Head of caudate nucleus (tissue), 42 donors: ENCODE results near the gene SYT12.
"Not testable (repeated sequence)": the region's sequence is repeated elsewhere in the genome, so short reads cannot be mapped to it uniquely, and the experiment has no call there.

ENCODE experiments used
- DNase-seq, 42 donors: peaks; one replicate each; pipeline versions ENCODE4 v3.0.0 to v3.0.0-alpha.2; 2020 to 2021; ENCODE audit warnings: mixed read lengths in 7 of 42
- intact Hi-C: fragments of 100-400 bp; cut with DNase I; formaldehyde crosslinking; loops from one replicate; pipeline ENCODE4 v1.15.0; 2022

SYT12 gene

DNA sequence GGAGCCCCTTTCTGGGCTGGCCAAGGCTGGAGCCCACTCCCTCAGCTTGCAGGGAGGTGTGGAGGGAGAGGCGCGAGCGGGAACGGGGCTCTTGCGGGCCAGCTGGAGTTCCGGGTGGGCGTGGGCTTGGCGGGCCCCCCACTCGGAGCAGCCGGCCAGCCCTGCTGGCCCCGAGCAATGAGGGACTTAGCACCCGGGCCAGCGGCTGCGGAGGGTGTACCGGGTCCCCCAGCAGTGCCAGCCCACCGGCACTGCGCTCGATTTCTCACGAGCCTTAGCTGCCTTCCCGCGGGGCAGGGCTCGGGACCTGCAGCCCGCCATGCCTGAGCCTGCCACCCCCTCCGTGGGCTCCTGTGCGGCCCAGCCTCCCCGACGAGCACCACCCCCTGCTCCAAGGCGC lies 34.2 kb upstream of the SYT12 start:
- DNase-seq, intact Hi-C loops: not testable (repeated sequence)

DNA sequence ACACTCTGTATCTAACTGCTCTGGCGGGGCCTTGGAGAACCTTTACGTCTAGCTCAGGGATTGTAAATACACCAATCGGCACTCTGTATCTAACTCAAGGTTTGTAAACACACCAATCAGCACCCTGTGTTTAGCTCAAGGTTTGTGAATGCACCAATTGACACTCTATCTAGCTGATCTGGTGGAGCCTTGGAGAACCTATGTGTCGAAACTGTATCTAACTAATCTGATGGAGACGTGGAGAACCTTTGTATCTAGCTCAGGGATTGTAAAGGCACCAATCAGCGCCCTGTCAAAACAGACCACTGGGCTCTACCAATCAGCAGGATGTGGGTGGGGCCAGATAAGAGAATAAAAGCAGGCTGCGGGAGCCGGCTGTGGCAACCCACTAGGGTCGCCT lies 33.6 kb upstream of the SYT12 start:
- DNase-seq, intact Hi-C loops: not testable (repeated sequence)

DNA sequence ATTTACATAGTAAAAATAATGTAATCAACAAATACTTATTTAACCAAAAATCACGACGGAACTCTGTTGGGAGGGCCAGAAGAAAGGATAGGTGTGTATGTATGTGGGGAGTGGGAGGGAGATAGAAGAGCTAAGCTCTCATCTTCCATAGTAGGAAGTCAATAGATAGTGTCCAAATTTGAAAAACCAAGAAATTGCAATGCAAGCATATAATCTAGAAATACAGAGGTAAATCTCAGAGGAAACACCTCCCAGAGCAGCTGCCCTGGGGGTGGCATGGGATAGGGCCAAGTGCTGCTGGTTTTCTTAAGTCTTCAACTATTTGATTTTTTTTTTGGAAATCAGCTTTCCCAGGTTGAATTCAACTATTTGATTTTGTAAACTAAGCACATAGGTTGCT lies 30.9 kb upstream of the SYT12 start:
- intact Hi-C loops: no loop called here
- DNase-seq: no peak

DNA sequence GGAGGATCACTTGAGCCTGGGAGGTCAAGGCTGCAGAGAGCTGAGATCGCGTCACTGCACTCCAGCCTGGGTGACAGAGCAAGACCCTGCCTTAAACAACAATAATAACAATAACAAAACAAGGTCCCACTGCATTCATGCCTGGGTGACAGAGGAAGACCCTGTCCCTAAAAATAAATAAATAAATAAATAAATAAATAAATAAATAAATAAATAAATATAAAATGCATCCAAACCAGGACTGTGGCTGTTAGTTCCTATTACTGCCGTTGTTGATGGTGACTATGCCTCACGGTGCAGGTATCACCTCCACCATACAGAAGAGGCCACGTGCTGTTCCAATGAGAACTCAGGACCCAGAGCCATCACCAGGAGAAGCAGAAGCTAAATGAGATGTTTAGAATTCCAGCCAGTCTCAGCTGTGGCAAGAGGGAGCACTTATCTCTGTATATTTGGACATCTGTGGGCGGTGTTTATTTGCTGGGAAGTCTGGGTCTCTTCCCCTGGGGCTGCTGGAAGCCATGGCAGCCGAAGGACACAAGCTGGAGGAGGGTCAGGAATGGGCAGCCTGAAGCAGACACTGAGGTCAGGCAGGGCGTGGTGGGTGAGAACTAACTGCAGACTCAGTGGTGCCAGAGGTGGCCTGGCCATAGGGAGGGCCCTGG lies 26.2 kb upstream of the SYT12 start:
- intact Hi-C loops: no loop called here
- no peak for DNase-seq

DNA sequence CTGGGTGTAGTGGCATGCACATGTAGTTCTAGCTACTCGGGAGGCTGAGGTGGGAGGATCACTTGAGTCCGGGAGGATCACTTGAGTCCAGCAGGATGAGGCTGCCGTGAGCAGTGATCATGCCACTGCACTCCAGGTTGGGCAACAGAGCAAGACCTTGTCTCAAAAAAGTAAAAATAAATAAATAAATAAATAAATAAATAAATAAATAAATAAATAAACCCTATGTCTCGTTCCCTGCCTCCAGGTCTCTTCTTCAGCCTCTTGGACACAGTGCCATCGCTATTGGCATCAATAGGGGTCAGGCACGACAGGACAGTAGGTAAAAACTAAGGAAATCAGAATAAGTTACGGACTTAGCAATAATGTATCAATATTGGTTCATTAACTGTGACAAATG lies 23.4 kb upstream of the SYT12 start:
- no peak for DNase-seq
- intact Hi-C loops: no loop called here

DNA sequence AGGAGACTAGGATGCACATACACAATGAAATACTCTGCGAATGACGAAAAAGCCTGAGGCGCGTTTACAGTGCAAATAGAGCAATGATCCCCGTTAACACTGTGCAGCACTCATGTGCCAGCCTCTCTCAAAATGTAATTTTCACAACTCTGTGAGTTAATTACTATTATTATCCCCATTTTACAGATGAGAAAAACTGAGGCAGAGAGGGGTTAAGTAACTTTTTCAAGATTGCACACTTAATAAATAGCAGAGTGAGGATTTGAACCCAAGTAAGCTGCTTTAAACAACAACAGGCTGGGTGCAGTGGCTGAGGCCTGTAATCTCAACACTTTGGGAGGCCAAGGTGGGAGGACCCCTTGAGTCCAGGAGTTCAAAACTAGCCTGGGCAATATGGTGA lies 21.6 kb upstream of the SYT12 start:
- no peak for DNase-seq
- intact Hi-C loops: no loop called here

DNA sequence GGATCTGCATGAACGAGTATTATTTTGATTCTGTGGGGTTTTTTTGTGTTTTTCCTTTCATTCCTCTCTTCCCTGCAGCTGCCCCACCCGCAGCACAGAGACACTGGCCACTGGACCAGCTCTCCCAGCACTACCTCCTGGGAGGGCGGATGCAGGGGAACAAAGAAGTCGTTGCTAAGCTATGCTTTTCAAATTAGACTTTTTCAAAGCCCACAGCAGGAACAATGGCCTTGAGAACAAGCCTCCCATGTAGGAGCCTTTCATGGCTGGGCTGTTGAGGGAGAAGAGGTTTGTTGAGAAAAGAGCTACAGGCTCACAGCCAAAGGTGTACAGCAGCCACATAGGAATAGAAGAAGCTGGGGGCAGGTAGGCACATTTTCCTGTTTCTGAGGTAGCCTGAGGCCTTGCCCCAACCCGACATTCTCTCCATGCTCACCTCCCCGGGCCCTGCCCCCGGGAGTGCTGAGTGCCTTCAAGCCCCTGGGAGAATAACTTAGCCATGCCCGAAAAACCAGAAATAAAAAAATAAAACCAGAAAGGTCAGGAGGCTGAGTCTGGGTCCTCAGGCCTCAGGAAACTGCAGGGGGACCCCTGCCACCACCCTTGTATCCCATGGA lies 20.5 kb upstream of the SYT12 start:
- intact Hi-C loops: no loop called here

DNA sequence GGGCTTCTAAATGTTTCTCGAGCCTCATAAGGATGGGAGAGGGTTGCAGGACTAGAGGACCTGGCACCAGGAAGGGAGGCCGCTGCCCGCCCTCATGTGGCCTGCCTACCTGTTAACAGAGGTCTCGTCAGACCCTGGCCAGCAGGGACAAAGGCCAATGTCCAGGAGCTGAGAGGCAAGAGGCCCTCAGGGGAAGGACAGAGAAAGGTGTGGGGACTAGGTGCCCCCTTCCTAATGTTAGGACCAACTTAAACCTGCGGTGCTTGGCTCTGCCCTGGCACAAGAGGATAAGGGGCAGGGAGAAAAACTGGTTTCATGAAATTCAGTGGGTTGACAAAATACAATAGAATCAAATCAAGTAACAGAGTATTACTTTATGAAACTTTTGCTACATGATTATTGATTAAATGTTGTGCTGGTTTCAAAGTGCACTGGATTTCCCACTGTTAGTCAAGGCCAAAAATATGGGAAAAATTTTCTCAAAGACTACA lies 20.0 kb upstream of the SYT12 start:
- intact Hi-C loops: no loop called here
- no peak for DNase-seq

More for the DNA sequence above, 20.5 kb upstream of the SYT12 start:
- DNase-seq: no peak

DNA sequence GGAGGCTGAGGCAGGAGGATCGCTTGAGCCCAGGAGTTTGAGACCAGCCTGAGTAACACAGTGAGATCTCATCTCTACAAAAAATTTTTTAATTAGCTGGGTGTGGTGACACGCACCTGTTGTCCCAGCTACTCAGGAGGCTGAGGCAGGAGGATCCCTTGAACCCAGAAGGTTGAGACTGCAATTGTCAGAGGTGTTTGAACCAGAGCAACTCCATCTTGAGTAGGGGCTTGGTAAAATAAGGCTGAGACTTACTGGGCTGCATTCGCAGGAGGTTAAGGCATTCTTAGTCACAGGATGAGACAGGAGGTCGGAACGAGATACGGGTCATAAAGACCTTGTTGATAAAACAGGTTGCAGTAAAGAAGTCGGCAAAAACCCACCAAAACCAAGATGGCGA lies 17.7 kb upstream of the SYT12 start:
- DNase-seq, intact Hi-C loops: not testable (repeated sequence)

DNA sequence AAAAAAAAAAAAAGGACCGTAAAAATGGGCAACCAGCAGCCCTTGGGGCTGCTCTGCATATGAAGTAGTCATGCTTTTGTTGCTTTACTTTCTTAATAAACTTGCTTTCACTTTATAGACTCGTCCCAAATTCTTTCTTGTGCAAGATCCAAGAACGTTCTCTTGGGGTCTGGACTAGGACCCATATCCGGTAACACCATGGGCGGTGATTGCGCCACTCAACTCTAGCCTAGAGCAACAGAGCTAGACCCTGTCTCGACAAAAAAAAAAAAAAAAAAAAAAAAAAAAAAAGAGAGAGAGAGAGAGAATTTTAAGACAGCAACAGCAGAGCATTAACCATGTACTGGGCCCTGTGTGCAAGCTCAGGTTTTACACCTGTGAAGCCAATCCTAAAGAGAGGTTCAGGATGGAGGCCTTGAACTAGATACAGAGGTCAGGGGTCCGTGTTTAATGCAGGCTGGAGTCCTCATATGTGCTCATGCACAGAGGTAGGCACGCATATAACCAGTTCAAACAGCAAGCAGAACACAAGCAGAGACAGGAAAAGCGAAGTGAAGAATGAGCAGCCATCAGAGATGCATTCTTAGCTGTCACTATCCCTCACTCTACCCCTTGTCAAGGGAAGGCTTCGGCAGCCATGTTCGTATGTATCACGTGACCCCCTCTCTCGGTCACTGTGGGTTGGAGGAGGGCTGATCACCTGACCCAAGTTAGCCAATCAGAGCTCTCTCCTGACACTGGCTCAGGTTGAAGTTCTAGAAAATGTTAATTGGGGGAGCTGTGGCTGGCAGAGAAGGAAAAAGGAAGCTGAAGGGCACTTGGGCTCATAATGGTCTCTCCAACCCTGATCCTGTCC lies 16.7 kb upstream of the SYT12 start:
- peak; percentile 9 to 88 (median 64) for DNase-seq
- intact Hi-C loops: no loop called here

DNA sequence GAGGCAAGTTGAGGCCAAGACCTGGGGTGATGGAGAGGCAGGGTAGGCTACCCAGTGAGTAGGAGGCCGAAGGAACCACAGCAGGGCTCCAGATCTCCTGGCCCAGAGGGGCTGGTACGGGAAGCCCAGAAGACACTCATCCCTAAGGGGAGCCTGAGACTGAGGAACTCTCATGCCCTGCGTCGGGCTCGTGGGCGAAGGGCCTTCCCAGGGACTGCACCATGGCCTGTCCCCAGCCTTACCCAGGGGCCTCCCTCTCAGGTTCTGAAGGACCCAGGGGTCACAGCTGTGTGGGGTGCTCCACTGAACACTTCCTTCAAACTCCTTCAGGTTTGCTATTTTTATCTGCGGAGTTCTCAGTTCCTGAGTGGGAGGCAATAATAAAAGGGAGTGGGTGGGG lies 15.8 kb upstream of the SYT12 start:
- intact Hi-C loops: no loop called here
- no peak for DNase-seq

DNA sequence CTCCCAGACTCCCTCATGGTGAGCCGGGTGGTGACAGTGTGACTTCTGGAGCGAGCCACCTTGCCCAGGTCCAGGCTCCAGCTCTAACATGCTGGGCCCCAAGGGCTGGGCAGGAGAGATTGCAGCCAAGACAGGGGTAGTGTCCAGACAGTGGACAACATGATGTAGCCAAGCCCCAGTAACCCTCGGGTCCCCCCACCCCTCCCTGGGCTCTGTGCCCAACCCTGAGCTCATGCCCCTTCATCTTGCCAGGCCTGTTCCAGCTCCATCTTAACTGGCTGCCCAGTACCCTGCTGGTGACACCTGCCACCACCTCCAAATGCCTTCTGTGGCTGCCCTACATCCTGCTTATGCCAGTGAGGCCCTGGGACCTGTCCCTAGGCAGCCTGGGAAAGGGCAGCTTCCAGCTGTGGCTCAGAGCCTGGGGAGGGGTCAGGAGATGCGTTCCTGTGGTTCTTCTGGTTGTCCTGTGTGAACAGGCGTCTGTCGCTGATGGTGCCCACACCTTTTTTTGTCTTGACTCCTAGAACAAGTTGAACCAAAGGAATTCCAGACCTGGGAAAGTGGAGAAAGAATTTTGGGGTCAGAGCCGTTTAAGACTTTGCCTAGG lies 12.5 kb upstream of the SYT12 start:
- intact Hi-C loops: no loop called here

DNA sequence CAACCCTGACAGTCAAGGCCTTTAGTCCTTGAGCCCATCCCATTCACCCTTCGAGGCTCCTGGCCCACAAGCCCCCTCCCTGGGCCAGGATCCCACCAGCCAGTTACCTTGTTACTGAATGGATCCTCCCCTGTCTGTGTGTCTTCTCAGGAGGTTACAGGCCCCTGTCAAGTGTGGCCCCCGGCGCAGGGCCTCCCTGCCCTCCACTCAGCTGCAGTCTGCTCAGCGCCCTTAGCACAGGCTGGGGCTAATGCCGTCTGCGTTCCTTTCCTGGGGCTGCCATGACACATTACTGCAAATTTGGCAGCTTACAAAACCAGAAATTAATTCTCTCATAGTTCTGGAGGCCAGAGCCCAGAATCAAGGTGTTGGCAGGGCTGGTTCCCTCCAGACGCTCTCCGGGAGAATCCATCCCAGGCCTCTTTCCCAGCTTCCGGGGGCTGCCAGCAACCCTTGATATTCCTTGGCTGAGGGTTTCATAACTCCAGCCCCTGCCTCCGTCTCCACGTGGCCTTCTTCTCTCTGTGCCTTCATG lies 9.4 kb upstream of the SYT12 start:
- intact Hi-C loops: no loop called here
- no peak for DNase-seq

More for the DNA sequence above, 12.5 kb upstream of the SYT12 start:
- no peak for DNase-seq

DNA sequence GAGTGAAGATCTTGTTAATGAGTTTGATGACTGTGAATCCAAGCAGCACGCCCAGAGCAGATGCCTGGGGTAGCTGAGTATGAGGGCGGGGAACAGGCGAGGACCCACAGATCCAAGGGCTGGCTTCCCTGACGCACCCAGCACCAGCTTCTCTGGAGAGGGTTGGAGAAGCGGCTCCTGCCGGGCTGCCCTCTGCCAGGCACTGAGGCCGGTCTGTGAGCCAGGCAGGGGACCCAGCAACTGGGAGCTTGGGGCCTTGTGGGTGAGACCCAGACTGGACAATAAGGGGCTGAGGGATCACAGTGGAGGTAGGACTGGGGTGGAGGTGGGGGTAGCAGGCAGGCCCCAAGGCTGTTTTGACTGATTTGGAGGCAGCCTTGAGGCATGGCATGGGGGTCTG lies 8.6 kb upstream of the SYT12 start:
- no peak for DNase-seq

DNA sequence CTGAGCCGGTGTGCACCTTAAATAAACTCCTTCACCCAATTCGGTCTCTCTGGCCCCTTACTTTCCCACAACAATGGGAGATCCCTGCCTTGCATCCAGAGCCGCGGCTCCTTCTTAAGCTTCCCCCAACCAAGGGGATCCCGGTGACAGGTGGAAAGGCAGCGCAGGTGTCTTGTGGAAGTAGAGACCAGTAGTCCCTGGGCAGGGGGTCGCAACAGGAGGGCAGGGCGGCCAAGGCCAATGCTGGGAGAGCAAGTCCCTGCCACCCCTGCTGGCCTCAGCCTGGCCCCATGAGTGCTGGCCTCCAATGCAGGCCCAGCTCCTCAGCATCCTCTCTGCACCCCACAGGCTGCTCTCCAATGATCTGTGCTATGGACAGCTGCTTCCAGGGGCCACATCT lies 7.9 kb upstream of the SYT12 start:
- no peak for DNase-seq
- intact Hi-C loops: no loop called here

More for the DNA sequence above, 8.6 kb upstream of the SYT12 start:
- intact Hi-C loops: no loop called here

DNA sequence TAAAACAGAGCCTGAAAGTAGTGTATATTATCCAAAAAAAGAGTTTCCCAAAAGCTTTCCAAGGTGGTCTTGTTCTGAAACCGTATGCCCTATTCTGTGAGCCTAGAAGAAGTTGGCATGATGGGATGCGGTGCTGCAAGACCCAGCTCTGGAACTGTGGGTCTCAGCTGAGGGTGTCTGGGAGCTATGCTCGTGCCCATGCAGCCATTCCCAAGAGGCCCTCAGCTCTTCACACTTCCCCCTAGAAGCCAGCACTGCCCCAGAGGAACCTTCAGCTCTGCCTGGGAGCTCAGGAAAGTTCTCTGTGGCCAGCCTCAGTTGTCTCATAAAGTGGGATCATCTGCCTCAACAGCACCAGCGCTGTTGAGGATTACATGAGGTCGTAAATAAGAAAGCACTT lies 6.4 kb upstream of the SYT12 start:
- intact Hi-C loops: no loop called here
- no peak for DNase-seq

DNA sequence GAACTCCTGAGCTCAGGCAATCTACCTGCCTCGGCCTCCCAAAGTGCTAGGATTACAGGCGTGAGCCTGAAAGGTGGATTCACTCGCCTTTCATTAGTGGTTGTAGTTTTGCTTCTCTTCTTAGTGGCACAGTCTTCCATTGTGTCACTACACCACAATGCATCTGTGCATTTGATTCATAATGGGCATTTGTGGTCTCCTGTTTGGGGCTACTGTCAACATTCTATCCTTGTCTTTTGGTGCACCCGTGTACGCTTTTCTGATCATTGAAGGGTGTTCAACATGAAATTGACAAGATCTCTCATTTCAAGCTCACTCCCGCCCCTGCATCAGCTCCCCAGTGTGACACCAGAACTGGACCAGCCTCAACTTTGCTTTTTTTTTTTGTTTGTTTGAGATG lies 2.0 kb upstream of the SYT12 start:
- DNase-seq: no peak
- intact Hi-C loops: no loop called here

DNA sequence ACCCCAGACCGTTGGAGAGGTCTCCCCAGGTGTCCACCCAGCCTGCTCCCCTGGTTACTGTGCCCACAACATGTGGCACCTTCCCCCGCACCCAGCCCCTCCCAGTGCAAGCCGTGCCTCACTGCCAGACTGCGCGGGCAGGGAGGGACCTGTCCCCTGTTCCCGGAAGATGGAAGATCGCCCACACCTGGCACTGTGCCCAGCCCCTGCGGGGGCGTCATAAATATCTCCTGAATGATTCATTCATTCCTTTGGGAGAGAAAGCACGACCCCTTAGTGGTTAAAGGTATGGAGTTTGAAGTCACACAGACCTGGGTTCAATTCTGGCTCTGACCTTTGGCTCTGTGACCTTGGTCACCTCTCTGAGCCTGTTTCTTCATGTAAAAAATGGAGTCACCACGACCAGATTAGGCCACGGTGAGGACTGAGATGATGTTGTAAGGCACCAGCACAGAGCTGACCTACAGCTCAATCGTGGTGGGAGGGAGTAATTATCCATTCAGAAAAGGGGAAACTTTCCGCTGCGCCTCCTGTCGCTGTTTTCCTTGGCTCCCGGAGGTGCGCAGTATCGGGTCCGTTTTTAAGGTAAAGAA lies 497 bp upstream of the SYT12 start:
- intact Hi-C loops: no loop called here
- peak in 41 of 42 donors; percentile 42 to 88 (median 72) for DNase-seq

DNA sequence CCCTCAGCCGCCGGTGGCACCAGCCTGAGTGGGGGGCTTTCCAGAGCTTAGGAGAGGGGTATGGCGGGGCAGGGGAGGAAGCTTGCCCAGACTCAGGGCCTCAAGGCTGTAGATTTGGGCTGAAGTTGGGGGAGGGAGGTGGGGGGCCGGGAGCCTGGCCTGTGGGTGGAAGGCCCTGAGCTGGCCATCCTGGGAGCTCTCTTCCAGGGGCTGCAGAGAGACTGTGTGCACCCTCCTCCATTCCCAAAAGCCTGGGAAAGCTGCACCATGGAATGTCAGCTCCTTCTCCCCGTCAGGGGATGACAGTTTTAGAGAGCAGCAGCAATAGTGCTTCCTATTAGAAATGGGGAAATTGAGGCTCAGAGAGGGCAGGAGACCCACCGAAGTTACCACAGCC lies 1.0 kb downstream of the SYT12 start:
- no peak for DNase-seq

More for the DNA sequence above, 1.0 kb downstream of the SYT12 start:
- intact Hi-C loops: no loop called here
